HG02763 (cell line): ENCODE data around the gene YBX2.
"Not testable (repeated sequence)": the region's sequence is repeated elsewhere in the genome, so short reads cannot be mapped to it uniquely, and the experiment has no call there.

ENCODE experiments used
- ATAC-seq: cut with Tn5 transposase; IDR thresholded peaks from one replicate; pipeline ENCODE4 v1.9.1; 2021; ENCODE audit warnings: mild to moderate bottlenecking, moderate library complexity; ENCODE audit not compliant: unreplicated experiment

Gene YBX2

DNA sequence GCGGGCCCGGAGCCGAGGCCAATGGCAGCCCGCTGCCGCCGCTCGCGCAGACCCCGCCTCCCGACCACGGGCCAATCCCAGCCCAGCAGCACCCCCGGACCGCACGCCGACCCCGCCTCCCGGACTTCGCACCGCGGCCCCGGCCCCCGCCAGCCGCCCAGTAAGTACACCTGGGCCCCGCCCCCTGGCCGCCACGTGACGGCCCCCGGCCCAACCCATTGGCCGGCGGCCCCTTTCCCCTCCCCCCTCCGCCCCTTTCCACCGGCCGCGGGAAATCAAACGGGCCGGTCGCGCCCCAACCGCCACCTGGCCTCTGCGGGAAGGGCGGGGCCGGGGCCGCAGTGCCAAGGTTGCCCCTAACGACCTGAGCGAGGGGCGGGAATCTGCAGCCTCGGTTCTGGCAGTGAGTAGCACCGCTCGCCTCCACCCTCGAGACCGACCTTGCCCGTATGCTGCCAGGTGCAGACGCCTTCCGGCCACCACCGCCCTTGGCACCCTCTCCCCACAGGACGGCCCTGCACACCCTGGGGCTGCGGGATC, at the start of gene YBX2:
TSS of gene YBX2 (minus strand) at position 26 of the 540 bp plus-strand sequence. CDS start 139 bp downstream, outside the sequence.
- ATAC-seq, result peak; percentile 49

DNA sequence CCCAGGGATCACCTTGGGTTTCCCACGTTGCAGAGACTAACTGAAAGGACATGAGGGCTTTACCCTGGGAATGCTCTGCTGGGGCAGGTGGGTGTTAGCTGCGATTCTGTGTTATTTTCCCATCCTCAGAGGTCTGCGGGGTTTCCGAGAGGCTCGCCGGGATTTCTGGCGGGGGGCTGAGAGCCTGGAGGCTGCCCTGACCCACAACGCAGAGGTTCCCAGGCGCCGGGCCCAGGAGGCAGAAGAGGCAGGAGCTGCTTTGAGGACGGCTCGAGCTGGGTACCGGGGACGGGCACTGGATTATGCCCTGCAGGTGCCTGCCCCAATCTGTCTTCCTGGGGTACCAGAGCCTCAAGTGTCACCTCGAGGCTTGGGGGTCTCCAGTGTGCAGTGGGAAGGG, 48.8 kb upstream of the YBX2 start:
- ATAC-seq, result no peak

DNA sequence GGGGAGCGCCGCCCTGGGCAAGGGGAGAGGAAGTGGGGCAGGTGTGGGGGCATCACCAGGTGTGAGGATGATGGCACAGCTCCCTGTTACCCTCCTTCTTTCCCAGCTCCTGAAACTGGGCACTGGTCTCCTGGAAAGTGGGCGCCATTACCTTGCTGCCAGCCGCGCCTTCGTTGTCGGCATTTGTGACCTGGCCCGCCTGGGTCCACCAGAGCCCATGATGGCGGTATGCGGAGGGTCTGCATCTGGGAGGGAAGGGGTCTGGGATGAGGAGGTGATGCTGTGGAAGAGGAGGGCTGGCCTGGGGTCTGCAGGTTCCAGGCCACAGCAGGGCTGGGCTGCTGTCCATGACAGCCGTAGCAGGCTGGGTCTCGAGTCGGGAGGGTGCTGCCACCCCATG, 47.4 kb upstream of the YBX2 start:
- ATAC-seq, result no peak

DNA sequence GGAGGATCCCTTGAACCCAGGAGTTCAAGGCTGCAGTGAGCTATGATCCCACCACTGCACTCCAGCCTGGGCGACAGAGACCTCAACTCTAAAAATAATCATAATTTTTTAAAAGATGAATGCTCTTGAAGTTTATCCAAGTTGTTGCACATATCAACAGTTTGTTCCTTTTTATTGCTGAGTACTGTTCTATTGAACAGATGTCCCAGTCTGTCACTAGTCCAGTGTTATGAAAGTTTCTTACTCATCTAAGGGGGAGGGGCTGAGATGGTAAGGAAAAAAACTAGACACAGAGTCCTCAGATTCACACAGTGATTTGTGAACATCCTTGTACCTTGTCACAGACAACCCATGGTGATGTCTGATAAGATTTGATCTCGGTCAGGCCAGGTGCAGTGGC, 45.7 kb upstream of the YBX2 start:
- no peak for ATAC-seq

DNA sequence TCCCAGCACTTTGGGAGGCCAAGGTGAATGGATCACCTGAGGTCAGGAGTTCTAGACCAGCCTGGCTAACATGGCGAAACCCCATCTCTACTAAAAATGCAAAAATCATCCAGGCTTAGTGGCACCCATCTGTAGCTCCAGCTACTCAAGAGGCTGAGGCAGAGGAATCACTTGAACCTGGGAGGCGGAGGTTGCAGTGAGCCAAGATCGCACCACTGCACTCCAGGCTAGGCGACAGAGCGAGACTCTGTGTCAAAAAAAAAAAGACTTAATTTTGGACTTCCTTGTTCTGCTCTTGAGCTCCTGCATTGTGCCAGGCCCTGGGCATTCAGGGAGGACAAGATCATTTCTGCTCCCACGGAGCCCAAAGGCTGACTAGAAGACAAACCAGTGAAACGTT, 43.2 kb upstream of the YBX2 start:
- not testable (repeated sequence) for ATAC-seq

DNA sequence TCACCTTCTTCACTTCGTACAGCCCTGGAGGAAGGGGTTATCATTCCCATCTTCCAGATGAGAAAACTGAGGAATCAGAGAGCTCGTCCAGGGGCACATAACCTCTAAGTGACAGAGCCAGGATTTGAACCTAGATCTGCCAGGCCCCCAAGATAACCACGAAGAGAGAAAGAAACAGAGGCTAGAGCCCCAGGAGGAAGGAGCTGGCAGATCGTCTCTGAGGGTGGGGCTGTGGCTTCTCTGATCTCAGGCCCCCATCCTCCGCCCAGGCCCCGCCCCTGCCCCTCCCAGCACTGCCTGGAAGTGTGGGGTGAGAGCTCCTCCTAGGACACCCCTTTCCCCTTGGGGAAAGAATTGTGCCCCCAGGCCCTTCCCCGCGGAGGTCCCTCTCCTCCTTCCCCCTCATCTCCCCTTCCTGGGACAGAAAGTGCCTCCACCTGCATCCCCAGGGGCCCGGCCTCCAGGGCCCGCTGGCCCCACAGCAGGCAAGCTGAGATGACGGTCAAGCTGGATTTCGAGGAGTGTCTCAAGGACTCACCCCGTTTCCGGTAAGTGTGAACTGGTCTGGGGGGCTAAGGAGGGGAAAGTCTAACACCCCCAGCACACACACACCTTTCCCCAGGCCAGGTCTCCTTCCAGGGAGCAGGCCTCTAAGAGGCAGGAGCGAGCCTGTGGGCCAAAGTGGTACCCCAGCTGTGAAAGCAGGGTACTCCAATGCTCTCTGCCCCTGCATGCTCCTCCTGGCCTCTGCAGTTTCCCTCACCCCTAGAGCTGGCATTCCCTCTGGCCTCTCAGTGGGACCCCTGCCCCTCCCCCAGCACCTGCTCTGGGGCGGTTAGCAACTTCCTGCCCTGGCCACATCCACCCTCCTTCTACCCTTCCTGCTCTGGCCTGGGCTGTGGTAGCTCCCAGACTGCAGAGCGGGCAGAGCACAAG, 42.1 kb upstream of the YBX2 start, which contains the start of gene ACAP1:
TSS of gene ACAP1 (plus strand) at position 290 of the 936 bp plus-strand sequence. CDS start at position 496, 206 bp downstream.
- ATAC-seq, result peak; percentile 53

DNA sequence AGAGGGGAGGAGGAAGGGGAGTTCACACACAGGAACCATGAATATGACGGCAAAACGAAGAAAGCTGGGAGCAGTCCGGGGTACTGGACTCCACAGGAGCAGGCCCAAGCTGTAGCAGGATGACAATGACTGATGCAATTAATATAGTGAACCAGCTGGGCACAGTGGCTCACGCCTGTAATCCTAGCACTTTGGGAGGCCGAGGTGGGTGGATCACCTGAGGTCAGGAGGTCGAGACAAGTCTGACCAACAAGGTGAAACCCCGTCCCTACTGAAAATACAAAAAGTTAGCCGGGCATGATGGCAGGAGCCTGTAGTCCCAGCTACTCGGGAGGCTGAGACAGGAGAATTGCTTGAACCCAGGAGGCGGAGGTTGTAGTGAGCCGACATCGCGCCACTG, 41.3 kb upstream of the YBX2 start:
- not testable (repeated sequence) for ATAC-seq

DNA sequence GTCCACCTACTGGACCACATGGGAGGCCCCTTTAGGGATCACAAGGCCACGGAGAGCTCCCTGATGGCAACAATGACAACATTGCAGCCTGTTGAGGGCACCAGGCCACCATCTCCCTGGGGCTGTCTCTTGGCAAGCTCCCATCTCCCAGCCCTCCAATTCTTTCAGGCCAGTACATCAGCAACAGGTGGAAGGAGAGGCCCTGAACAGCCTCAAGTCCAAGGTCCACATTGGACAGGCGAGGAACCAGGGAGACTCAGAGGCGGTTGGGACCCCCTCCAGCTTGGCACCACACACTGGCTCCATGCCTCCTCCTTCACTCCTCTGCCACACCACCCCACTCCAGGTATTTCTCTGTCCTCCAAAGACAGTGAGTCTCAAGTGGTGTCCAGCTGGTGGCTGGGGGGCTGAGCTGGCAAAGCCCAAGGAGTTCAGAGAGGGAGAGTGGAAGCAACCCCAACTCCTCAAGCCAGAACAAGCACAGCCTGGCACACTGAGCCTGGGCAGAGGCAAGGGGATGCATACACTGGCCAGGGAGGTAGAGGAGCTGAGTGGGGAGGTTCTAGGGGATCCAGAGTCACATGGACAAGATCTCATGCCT, 40.6 kb upstream of the YBX2 start:
- ATAC-seq, result no peak

DNA sequence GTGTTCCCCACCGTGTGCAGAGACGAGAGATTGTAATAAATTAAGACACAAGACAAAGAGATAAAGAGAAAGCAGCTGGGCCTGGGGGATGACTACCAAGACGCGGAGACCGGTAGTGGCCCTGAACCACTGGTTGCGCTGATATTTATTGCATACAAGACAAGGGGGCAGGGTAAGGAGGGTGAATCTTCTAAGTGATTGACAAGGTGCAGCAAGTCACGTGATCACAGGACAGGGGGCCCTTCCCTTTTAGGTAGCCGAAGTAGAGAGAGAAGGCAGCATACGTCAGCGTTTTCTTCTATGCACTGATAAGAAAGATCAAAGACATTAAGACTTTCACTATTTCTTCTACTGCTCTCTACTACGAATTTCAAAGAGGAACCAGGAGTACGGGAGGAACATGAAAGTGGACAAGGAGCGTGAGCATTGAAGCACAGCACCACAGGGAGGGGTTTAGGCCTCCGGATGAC, 38.2 kb upstream of the YBX2 start:
- ATAC-seq, result not testable (repeated sequence)

GRCh38 chr17:7332111-7332510, 37.7 kb upstream of the YBX2 start:
- ATAC-seq, result no peak

DNA sequence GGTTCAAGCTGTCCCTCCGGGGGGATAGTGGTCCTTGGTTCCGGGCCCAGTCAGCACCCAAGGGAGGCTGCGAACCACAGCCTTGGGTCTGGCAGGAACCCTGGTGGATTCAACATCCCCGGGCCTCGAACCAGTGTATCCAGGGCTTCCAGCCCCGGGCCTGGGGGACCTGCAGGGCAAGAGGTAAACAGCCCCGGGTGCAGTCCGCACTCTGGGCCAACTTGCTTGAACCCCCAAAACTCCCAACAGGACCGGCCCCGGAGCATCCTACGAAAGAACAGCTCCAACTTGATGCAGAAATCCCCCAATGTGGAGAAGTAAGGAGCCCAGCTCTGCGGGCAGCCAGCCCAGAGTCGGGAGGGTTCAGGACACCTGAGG, 36.2 kb upstream of the YBX2 start:
- no peak for ATAC-seq

- peak; percentile 34 for ATAC-seq
These were observed 35.7 kb upstream of the YBX2 start for GRCh38 chr17:7329997-7330637.

GRCh38 chr17:7329374-7329996, 35.0 kb upstream of the YBX2 start:
- peak; percentile 63 for ATAC-seq

DNA sequence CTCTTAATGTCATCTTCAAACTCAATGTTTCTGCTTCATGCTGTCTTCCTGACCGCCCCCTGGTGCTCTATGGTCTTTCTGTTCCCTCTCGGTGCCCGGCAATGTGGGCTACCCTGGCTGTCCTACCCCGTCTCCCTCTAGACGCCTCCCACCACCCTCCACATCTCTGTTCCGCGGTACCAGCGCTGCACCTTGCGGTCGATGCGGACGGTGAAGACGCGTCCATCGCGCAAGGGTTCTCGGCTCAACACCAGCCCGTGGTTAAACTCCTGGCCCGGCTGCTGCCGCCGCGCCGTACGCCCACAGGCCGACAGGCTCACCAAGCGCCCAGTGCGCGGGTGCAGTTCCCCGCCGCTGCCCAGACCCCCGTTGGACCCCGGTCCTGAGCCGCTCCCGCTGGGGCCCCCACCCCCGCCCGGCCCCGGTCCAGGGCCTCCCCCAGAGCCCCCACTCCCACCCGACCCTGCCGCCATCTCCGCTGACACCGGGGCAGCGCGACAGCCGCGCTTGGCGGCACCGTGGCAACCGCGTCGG, 34.5 kb upstream of the YBX2 start, which contains the start of gene NEURL4:
TSS of gene NEURL4 (minus strand) at position 496 of the 534 bp plus-strand sequence. CDS start at position 473, 23 bp downstream.
- ATAC-seq, result no peak

GRCh38 chr17:7328009-7328408, 33.6 kb upstream of the YBX2 start:
- no peak for ATAC-seq

DNA sequence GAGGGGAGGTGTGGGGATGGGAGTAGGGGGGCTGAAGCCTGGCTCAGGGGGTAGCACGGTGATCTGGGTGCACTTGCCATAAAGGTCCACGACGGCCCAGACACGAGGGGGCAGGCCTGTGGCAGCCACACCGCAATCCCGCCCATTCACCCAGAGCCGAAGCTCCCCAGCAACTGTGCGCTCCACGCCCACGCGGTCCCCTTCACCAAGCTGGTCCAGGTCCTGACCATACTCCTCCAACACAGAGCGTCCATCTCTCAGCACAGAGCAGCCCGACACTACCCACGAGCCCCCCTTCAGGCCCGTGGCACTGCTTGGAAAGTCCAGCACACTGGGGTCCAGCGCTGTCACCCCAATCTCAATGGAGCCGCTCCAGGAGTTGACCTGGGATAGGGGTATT, 33.1 kb upstream of the YBX2 start:
- no peak for ATAC-seq

- ATAC-seq, result no peak
These were observed 32.6 kb upstream of the YBX2 start for GRCh38 chr17:7327056-7327455.

DNA sequence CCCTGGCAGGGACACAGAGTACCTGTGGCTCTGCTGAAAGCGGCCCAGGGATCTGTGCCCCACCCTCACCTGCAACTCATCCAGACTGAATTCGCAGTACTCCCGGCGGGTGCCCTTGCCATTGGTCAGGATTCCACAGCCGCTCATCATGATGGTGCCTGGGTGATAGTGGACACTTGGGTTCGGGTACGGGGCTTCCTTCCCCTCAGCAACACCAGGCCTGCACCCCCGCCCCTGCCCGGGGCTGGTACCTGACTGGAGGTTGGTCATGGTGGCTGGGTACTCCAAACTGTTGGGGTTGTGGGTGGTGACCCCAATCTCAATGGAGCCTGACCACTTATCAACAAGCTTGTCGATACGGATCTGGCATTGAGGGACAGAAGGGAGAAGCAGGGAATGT, 31.7 kb upstream of the YBX2 start:
- ATAC-seq, result no peak

DNA sequence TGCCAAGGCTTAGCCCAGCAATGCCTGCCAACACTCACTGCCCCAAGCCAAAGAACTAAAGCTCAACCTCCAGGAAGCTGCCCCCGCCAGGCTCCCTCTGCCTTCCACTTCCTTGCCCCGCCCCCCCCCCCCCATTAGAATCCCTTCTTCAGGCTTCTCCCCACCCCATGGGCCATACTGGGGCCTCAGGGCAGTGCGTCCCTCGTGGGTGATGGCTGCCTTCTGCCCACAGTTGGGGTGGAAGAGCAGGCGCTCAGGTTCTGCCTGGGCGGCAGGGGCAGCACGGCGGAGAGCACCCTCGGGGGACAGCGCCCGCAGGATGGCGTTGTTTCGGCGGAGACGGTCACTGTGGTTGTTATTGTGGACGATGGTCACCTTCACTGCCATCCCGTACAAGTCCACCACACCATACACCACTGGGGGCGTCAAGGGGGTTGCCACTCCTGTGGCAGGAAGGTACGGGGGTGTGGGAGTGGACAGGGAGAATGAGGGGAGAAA, 30.6 kb upstream of the YBX2 start:
- no peak for ATAC-seq

- ATAC-seq, result no peak
These were observed 30.0 kb upstream of the YBX2 start for GRCh38 chr17:7324438-7324779.
